GM23338 (cell line): ENCODE results near the gene TFF2.

Experiments used
- CREB1 ChIP-seq: fragments of 250-450 bp; sonication (Bioruptor Pico); IDR thresholded peaks from 2 replicates; pipeline ENCODE4 v1.5.0; 2020; ENCODE audit warnings: low read depth, mild to moderate bottlenecking, moderate library complexity
- EZH2 ChIP-seq: fragments of 200-600 bp; sonication (generic); IDR thresholded peaks from one replicate; pipeline ENCODE4 v1.8.0; 2017; ENCODE audit warnings: antibody characterized with exemption, mild to moderate bottlenecking, low read depth; ENCODE audit not compliant: unreplicated experiment
- EZH2phosphoT487 ChIP-seq: fragments of 200-600 bp; sonication (generic); IDR thresholded peaks from one replicate; pipeline ENCODE4 v1.8.1; 2018; ENCODE audit warnings: antibody characterized with exemption; ENCODE audit not compliant: unreplicated experiment
- JUNB ChIP-seq: IDR thresholded peaks from one replicate; pipeline ENCODE4 v1.6.1; 2016; ENCODE audit warnings: antibody characterized with exemption; ENCODE audit not compliant: unreplicated experiment
- NANOG ChIP-seq: IDR thresholded peaks from 2 replicates; pipeline ENCODE4 v1.6.1; 2016; ENCODE audit warnings: antibody characterized with exemption, borderline replicate concordance
- POLR2AphosphoS5 ChIP-seq: IDR thresholded peaks from 2 replicates; pipeline ENCODE4 v1.6.1; 2016; ENCODE audit warnings: antibody characterized with exemption, low read depth
- STAT1 ChIP-seq: IDR thresholded peaks from one replicate; pipeline ENCODE4 v1.6.1; 2016; ENCODE audit warnings: antibody characterized with exemption; ENCODE audit not compliant: unreplicated experiment
- ZNF114 ChIP-seq: fragments of 250-450 bp; sonication (Bioruptor Pico); IDR thresholded peaks from 2 replicates; pipeline ENCODE4 v1.5.0; 2020; ENCODE audit warnings: mild to moderate bottlenecking, moderate library complexity
- ZNF331 ChIP-seq: fragments of 250-450 bp; sonication (Bioruptor Pico); IDR thresholded peaks from 2 replicates; pipeline ENCODE4 v1.5.0; 2020; ENCODE audit warnings: low read depth, mild to moderate bottlenecking, moderate library complexity
- TF ChIP-seq, protein P1 (sequence below), 2 experiments: fragments of 200-600 bp in 1 of 2; sonication (generic) in 1 of 2; conservative IDR thresholded peaks; 2 replicates each; pipeline versions ENCODE4 v1.5.1 to v1.6.1; 2016 to 2017; ENCODE audit warnings: antibody characterized with exemption in 2 of 2, low read depth in 2 of 2, mild to moderate bottlenecking in 2 of 2, moderate library complexity in 1 of 2
- TF ChIP-seq, protein P2 (sequence below): IDR thresholded peaks from one replicate; pipeline ENCODE4 v1.6.1; 2018; ENCODE audit warnings: antibody characterized with exemption; ENCODE audit not compliant: unreplicated experiment

- TF ChIP-seq, protein P1, sequence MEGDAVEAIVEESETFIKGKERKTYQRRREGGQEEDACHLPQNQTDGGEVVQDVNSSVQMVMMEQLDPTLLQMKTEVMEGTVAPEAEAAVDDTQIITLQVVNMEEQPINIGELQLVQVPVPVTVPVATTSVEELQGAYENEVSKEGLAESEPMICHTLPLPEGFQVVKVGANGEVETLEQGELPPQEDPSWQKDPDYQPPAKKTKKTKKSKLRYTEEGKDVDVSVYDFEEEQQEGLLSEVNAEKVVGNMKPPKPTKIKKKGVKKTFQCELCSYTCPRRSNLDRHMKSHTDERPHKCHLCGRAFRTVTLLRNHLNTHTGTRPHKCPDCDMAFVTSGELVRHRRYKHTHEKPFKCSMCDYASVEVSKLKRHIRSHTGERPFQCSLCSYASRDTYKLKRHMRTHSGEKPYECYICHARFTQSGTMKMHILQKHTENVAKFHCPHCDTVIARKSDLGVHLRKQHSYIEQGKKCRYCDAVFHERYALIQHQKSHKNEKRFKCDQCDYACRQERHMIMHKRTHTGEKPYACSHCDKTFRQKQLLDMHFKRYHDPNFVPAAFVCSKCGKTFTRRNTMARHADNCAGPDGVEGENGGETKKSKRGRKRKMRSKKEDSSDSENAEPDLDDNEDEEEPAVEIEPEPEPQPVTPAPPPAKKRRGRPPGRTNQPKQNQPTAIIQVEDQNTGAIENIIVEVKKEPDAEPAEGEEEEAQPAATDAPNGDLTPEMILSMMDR (conservative IDR thresholded peaks at IDR 0.05; ENCODE audit: low read depth in 2 of 2) = no peak
- TF ChIP-seq, protein P2, sequence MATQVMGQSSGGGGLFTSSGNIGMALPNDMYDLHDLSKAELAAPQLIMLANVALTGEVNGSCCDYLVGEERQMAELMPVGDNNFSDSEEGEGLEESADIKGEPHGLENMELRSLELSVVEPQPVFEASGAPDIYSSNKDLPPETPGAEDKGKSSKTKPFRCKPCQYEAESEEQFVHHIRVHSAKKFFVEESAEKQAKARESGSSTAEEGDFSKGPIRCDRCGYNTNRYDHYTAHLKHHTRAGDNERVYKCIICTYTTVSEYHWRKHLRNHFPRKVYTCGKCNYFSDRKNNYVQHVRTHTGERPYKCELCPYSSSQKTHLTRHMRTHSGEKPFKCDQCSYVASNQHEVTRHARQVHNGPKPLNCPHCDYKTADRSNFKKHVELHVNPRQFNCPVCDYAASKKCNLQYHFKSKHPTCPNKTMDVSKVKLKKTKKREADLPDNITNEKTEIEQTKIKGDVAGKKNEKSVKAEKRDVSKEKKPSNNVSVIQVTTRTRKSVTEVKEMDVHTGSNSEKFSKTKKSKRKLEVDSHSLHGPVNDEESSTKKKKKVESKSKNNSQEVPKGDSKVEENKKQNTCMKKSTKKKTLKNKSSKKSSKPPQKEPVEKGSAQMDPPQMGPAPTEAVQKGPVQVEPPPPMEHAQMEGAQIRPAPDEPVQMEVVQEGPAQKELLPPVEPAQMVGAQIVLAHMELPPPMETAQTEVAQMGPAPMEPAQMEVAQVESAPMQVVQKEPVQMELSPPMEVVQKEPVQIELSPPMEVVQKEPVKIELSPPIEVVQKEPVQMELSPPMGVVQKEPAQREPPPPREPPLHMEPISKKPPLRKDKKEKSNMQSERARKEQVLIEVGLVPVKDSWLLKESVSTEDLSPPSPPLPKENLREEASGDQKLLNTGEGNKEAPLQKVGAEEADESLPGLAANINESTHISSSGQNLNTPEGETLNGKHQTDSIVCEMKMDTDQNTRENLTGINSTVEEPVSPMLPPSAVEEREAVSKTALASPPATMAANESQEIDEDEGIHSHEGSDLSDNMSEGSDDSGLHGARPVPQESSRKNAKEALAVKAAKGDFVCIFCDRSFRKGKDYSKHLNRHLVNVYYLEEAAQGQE = no peak
- TF ChIP-seq JUNB = no peak
- TF ChIP-seq EZH2 = no peak
- no peak for TF ChIP-seq NANOG
- TF ChIP-seq EZH2phosphoT487 = no peak
- TF ChIP-seq POLR2AphosphoS5 = no peak
- no peak for TF ChIP-seq CREB1 (CRISPR knock-in tag)
- TF ChIP-seq STAT1 = no peak
- TF ChIP-seq ZNF331 = no peak
- TF ChIP-seq ZNF114 (CRISPR knock-in tag) = no peak
Measured at GRCh38 chr21:42393443-42393950, 42.7 kb upstream of the TFF2 start.
